Measurements from ENCODE around the gene HOXB8.

The HOXB8 gene

GRCh38 chr17:48613862-48614694 lies 1.0 kb downstream of the HOXB8 start:
- Histone ChIP-seq H2AFZ (ENCODE audit: low read depth, low read length, severe bottlenecking) (no peak overlapping the region), H3K27ac (ENCODE audit: low read depth, low read length) (no peak overlapping the region), H3K9me2 (replicated peaks; ENCODE audit: insufficient read depth, low read length) (no peaks in the 10 kb centered on the region), H4K20me1 (ENCODE audit: low read depth, low read length) (no peaks in the 10 kb centered on the region), H3K27me3 (ENCODE audit: low read length) (no peaks in the 10 kb centered on the region), H3K9ac (ENCODE audit: low read length) (no peak overlapping the region), H3K4me3 (ENCODE audit: insufficient read depth, low read length, poor library complexity, severe bottlenecking) (no peak overlapping the region), H3K9me3 (ENCODE audit: insufficient read depth, low read length) (no peaks in the 10 kb centered on the region), H3K79me2 (ENCODE audit: insufficient read depth, low read length) (no peaks in the 10 kb centered on the region), H3K36me3 (ENCODE audit: low read length) (no peaks in the 10 kb centered on the region), H3F3A (ENCODE audit: insufficient read depth) (no peaks in the 10 kb centered on the region), H3K4me2 (ENCODE audit: low read depth, low read length, poor library complexity, severe bottlenecking) (no peak overlapping the region)
- no peak for TF ChIP-seq EZH2phosphoT487 (conservative IDR thresholded peaks at IDR 0.05; ENCODE audit: low read length)
- TF ChIP-seq CTCF (IDR thresholded peaks at IDR 0.05; ENCODE audit: insufficient read depth, low read length, poor library complexity, severe bottlenecking), result no peak

- no peak overlapping the region for H3K4me3 ChIP-seq (ENCODE audit: insufficient read depth, low read length, poor library complexity, severe bottlenecking)
- no peaks in the 10 kb centered on the region for H4K20me1 ChIP-seq (ENCODE audit: low read depth, low read length)
- no peak for TF ChIP-seq EZH2phosphoT487 (conservative IDR thresholded peaks at IDR 0.05; ENCODE audit: low read length)
- no peak for TF ChIP-seq CTCF (IDR thresholded peaks at IDR 0.05; ENCODE audit: insufficient read depth, low read length, poor library complexity, severe bottlenecking)
- no peaks in the 10 kb centered on the region for H3K36me3 ChIP-seq (ENCODE audit: low read length)
- no peaks in the 10 kb centered on the region for H3K9me3 ChIP-seq (ENCODE audit: insufficient read depth, low read length)
- H3K27ac ChIP-seq (ENCODE audit: low read depth, low read length), result no peak overlapping the region
- H3K79me2 ChIP-seq (ENCODE audit: insufficient read depth, low read length), result no peaks in the 10 kb centered on the region
- H3K4me2 ChIP-seq (ENCODE audit: low read depth, low read length, poor library complexity, severe bottlenecking), result no peak overlapping the region
- H3K9me2 ChIP-seq (replicated peaks; ENCODE audit: insufficient read depth, low read length), result no peaks in the 10 kb centered on the region
- H2AFZ ChIP-seq (ENCODE audit: low read depth, low read length, severe bottlenecking), result no peak overlapping the region
- H3K9ac ChIP-seq (ENCODE audit: low read length), result no peak overlapping the region
- H3K27me3 ChIP-seq (ENCODE audit: low read length), result no peaks in the 10 kb centered on the region
- H3F3A ChIP-seq (ENCODE audit: insufficient read depth), result no peaks in the 10 kb centered on the region
Observed at GRCh38 chr17:48612854-48613691, 2.0 kb downstream of the HOXB8 start.

GRCh38 chr17:48612456-48612853 lies 2.6 kb downstream of the HOXB8 start:
- no peak overlapping the region for H3K27ac ChIP-seq (ENCODE audit: low read depth, low read length)
- no peaks in the 10 kb centered on the region for H3K79me2 ChIP-seq (ENCODE audit: insufficient read depth, low read length)
- H3K9me2 ChIP-seq (replicated peaks; ENCODE audit: insufficient read depth, low read length), result no peaks in the 10 kb centered on the region
- H3K27me3 ChIP-seq (ENCODE audit: low read length), result no peaks in the 10 kb centered on the region
- no peaks in the 10 kb centered on the region for H3K36me3 ChIP-seq (ENCODE audit: low read length)
- no peak overlapping the region for H3K9ac ChIP-seq (ENCODE audit: low read length)
- no peaks in the 10 kb centered on the region for H4K20me1 ChIP-seq (ENCODE audit: low read depth, low read length)
- H3F3A ChIP-seq (ENCODE audit: insufficient read depth), result no peaks in the 10 kb centered on the region
- no peaks in the 10 kb centered on the region for H3K9me3 ChIP-seq (ENCODE audit: insufficient read depth, low read length)
- no peak for TF ChIP-seq EZH2phosphoT487 (conservative IDR thresholded peaks at IDR 0.05; ENCODE audit: low read length)
- no peak for TF ChIP-seq CTCF (IDR thresholded peaks at IDR 0.05; ENCODE audit: insufficient read depth, low read length, poor library complexity, severe bottlenecking)
- no peak overlapping the region for H3K4me2 ChIP-seq (ENCODE audit: low read depth, low read length, poor library complexity, severe bottlenecking)
- H2AFZ ChIP-seq (ENCODE audit: low read depth, low read length, severe bottlenecking), result no peak overlapping the region
- H3K4me3 ChIP-seq (ENCODE audit: insufficient read depth, low read length, poor library complexity, severe bottlenecking), result no peak overlapping the region

Data from SU-DHL-6 (cell line).